Hindlimb muscle (tissue), 1 donor: Measurements from ENCODE around the gene FOXN3. TPM values are rescaled to one million over a fixed set of nuclear protein-coding genes. Genes with fewer than 3 reads are reported as not detected.
"Not testable (repeated sequence)": the region's sequence is repeated elsewhere in the genome, so short reads cannot be mapped to it uniquely, and the experiment has no call there.

ENCODE experiments used
- DNase-seq: peaks from one replicate; pipeline ENCODE4 v3.0.0-alpha.2; 2013
- polyA plus RNA-seq: library from polyadenylated mRNA; unstranded; fragments of 120-200 nt; gene quantifications from one replicate; pipeline ENCODE4 v1.2.1, GENCODE V29; 2013; ENCODE audit not compliant: insufficient read length

The FOXN3 gene
- polyA plus RNA-seq, 1 donor: 67.6 TPM

GRCh38 chr14:89302396-89302950 lies 114.6 kb downstream of the FOXN3 start:
- DNase-seq: no peak

- DNase-seq: no peak
Observed at GRCh38 chr14:89299587-89299986, 117.4 kb downstream of the FOXN3 start.

GRCh38 chr14:89298056-89298834 lies 118.8 kb downstream of the FOXN3 start:
- no peak for DNase-seq

- DNase-seq: no peak
Observed at GRCh38 chr14:89296281-89296745, 120.7 kb downstream of the FOXN3 start.

GRCh38 chr14:89294872-89295271 lies 122.2 kb downstream of the FOXN3 start:
- no peak for DNase-seq

- DNase-seq: not testable (repeated sequence)
Observed at GRCh38 chr14:89294469-89294868, 122.6 kb downstream of the FOXN3 start.

GRCh38 chr14:89294060-89294459 lies 123.0 kb downstream of the FOXN3 start:
- no peak for DNase-seq

- DNase-seq: no peak
Observed at GRCh38 chr14:89293314-89293916, 123.6 kb downstream of the FOXN3 start.

- no peak for DNase-seq
Observed at GRCh38 chr14:89292579-89293313, 124.3 kb downstream of the FOXN3 start.

- no peak for DNase-seq
Observed at GRCh38 chr14:89291351-89291940, 125.6 kb downstream of the FOXN3 start.

GRCh38 chr14:89290813-89291212 lies 126.2 kb downstream of the FOXN3 start:
- no peak for DNase-seq

- DNase-seq: no peak
Observed at GRCh38 chr14:89289477-89289876, 127.6 kb downstream of the FOXN3 start.

GRCh38 chr14:89288114-89288513 lies 128.9 kb downstream of the FOXN3 start:
- DNase-seq: no peak

GRCh38 chr14:89284333-89285058 lies 132.5 kb downstream of the FOXN3 start:
- no peak for DNase-seq

- no peak for DNase-seq
Observed at GRCh38 chr14:89283327-89284060, 133.5 kb downstream of the FOXN3 start.

- DNase-seq: no peak
Observed at GRCh38 chr14:89282191-89282590, 134.8 kb downstream of the FOXN3 start.

GRCh38 chr14:89280600-89280999 lies 136.4 kb downstream of the FOXN3 start:
- DNase-seq: no peak

GRCh38 chr14:89279649-89280232 lies 137.3 kb downstream of the FOXN3 start:
- no peak for DNase-seq

GRCh38 chr14:89277203-89277602 lies 139.8 kb downstream of the FOXN3 start:
- DNase-seq: no peak

GRCh38 chr14:89276424-89276975 lies 140.5 kb downstream of the FOXN3 start:
- DNase-seq: no peak
